HEK293T (cell line): ENCODE results near the gene KLK14.

ENCODE experiments used
- CTCF ChIA-PET: fragments of 350-600 bp; formaldehyde crosslinking; extraction: SDS; loops from one replicate; lab custom pipeline; 2021; ENCODE audit warnings: antibody characterized with exemption, inconsistent platforms; lab: Yijun Ruan, JAX
- POLR2A ChIA-PET: fragments of 350-600 bp; formaldehyde crosslinking; extraction: SDS; loops from one replicate; lab custom pipeline; 2020; ENCODE audit warnings: antibody characterized with exemption, inconsistent platforms; lab: Yijun Ruan, JAX
- DNase-seq: peaks from one replicate; pipeline ENCODE4 v3.0.0; 2012; ENCODE audit warnings: mixed read lengths; ENCODE audit errors: extremely low spot score
- ARNT ChIP-seq: fragments of 450-650 bp; IDR thresholded peaks from 2 replicates; pipeline ENCODE4 v1.6.1; 2017; ENCODE audit warnings: mild to moderate bottlenecking
- BHLHE40 ChIP-seq: fragments of 450-650 bp; IDR thresholded peaks from 2 replicates; pipeline ENCODE4 v1.6.1; 2016; ENCODE audit warnings: mild to moderate bottlenecking, moderate library complexity, borderline replicate concordance
- CTBP1 ChIP-seq: fragments of 450-650 bp; IDR thresholded peaks from 2 replicates; pipeline ENCODE4 v1.6.1; 2016; ENCODE audit warnings: borderline replicate concordance
- ELF4 ChIP-seq: fragments of 450-650 bp; IDR thresholded peaks from 2 replicates; pipeline ENCODE4 v1.6.1; 2017; ENCODE audit warnings: antibody characterized with exemption
- FOXA1 ChIP-seq: fragments of 450-650 bp; IDR thresholded peaks from 2 replicates; pipeline ENCODE4 v1.6.1; 2016; ENCODE audit warnings: mild to moderate bottlenecking
- FOXK2 ChIP-seq: fragments of 450-650 bp; IDR thresholded peaks from 2 replicates; pipeline ENCODE4 v1.6.1; 2016; ENCODE audit warnings: mild to moderate bottlenecking
- FOXM1 ChIP-seq: fragments of 450-650 bp; IDR thresholded peaks from 2 replicates; pipeline ENCODE4 v1.6.1; 2017; ENCODE audit warnings: mild to moderate bottlenecking, borderline replicate concordance
- HDGF ChIP-seq: fragments of 450-650 bp; IDR thresholded peaks from 2 replicates; pipeline ENCODE4 v1.6.1; 2017; ENCODE audit warnings: antibody characterized with exemption, borderline replicate concordance
- L3MBTL2 ChIP-seq: fragments of 450-650 bp; conservative IDR thresholded peaks from 2 replicates; pipeline ENCODE4 v1.6.1; 2016; ENCODE audit warnings: mild to moderate bottlenecking
- LEF1 ChIP-seq: fragments of 450-650 bp; IDR thresholded peaks from 2 replicates; pipeline ENCODE4 v1.6.1; 2017; ENCODE audit warnings: mild to moderate bottlenecking, borderline replicate concordance
- NFRKB ChIP-seq: fragments of 450-650 bp; IDR thresholded peaks from 2 replicates; pipeline ENCODE4 v1.6.1; 2016; ENCODE audit warnings: mild to moderate bottlenecking, moderate library complexity
- PKNOX1 ChIP-seq: fragments of 450-650 bp; IDR thresholded peaks from 2 replicates; pipeline ENCODE4 v1.6.1; 2016
- SP1 ChIP-seq: fragments of 450-650 bp; IDR thresholded peaks from 2 replicates; pipeline ENCODE4 v1.6.1; 2017
- SUZ12 ChIP-seq: fragments of 450-650 bp; IDR thresholded peaks from 2 replicates; pipeline ENCODE4 v1.6.1; 2016; ENCODE audit warnings: mild to moderate bottlenecking
- TARDBP ChIP-seq: fragments of 450-650 bp; IDR thresholded peaks from 2 replicates; pipeline ENCODE4 v1.6.1; 2016
- ZNF384 ChIP-seq: fragments of 450-650 bp; IDR thresholded peaks from 2 replicates; pipeline ENCODE4 v1.6.1; 2016

Gene KLK14

DNA sequence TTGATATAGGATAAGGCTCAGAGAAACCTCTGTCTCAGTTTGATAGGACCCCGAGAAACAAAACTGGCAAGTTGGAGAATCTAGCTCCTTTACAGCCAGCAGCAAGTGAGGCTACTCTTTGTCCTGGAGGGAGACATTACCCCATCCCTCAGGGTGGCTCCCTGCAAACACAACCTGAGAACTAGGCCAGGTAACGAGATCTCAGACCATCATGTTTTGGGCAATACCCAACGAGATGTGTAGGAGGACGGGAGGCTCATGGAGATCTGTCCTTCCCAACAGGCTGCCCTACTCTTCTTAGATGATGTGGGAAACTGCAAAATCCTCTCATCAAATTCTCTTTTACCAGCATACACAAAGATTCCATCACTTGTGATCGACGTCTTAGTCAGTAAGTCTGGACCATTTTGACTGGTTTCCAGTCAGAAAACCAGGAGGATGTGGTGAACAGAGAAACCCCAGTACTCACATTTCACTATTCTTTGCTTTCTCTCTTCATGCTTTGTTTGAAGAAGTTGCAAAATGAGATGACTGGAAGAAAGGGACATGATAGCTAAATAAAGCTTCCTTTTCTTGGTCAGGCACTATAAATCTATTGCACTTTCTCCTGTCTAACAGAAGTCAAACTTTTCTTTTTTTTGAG is 31.5 kb upstream of the KLK14 start:
- ChIA-PET CTCF (no interaction called here), POLR2A (no interaction called here)

GRCh38 chr19:51111606-51112005 is 28.9 kb upstream of the KLK14 start:
- DNase-seq, result peak; percentile 30
- CTCF ChIA-PET, result interaction anchor here (0.7 to 0.8 kb wide), 2 partner anchors 14 to 273 kb away, joined by 3 read pairs; no protein-coding TSS in a partner anchor
- no peak for TF ChIP-seq FOXA1
- 0 out of 2 replicates have a peak, but pooled peaks have one; percentile 5 for TF ChIP-seq PKNOX1
- POLR2A ChIA-PET, result no interaction called here

More for the DNA sequence above, 31.5 kb upstream of the KLK14 start:
- no peak for DNase-seq
- TF ChIP-seq PKNOX1, result no peak
- TF ChIP-seq FOXK2, result no peak
- no peak for TF ChIP-seq ELF4

DNA sequence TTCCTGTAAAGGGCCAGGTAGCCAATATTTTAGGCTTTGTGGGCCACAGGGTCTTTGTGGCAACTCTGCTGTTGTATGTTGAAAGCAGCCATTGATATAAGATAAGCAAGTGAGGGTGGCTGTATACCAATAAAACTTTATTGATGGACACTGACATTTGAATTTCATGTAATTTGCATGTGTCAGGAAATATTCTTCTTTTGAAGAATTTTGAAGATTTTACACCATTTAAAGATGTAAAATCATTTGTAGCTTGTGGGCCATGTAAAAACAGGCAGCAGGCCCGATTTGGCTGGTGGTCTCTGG is 27.9 kb upstream of the KLK14 start:
- POLR2A ChIA-PET, result no interaction called here
- TF ChIP-seq FOXK2 (no peak), SP1 (no peak), ELF4 (no peak), HDGF (no peak), PKNOX1 (no peak), CTBP1 (no peak), BHLHE40 (no peak), FOXM1 (no peak), ZNF384 (no peak), LEF1 (no peak), NFRKB (no peak), L3MBTL2 (no peak), SUZ12 (no peak), TARDBP (no peak), ARNT (no peak), FOXA1 (no peak)
- CTCF ChIA-PET, result interaction anchor here (0.5 kb wide), 1 partner anchor 10 kb away, joined by 5 read pairs; no protein-coding TSS in a partner anchor
- no peak for DNase-seq

GRCh38 chr19:51108805-51109146 is 26.1 kb upstream of the KLK14 start:
- no peak for DNase-seq
- ChIA-PET POLR2A (interaction anchor here (1.0 kb wide), 1 partner anchor 304 kb away, joined by 3 read pairs; no protein-coding TSS in a partner anchor), CTCF (interaction anchor here (0.9 kb wide), 1 partner anchor 92 kb away, joined by 3 read pairs; no protein-coding TSS in a partner anchor)
- TF ChIP-seq HDGF (no peak), ARNT (no peak), TARDBP (peak; percentile 56; the same call in 1 of the 2 replicates), L3MBTL2 (peak; percentile 85)

DNA sequence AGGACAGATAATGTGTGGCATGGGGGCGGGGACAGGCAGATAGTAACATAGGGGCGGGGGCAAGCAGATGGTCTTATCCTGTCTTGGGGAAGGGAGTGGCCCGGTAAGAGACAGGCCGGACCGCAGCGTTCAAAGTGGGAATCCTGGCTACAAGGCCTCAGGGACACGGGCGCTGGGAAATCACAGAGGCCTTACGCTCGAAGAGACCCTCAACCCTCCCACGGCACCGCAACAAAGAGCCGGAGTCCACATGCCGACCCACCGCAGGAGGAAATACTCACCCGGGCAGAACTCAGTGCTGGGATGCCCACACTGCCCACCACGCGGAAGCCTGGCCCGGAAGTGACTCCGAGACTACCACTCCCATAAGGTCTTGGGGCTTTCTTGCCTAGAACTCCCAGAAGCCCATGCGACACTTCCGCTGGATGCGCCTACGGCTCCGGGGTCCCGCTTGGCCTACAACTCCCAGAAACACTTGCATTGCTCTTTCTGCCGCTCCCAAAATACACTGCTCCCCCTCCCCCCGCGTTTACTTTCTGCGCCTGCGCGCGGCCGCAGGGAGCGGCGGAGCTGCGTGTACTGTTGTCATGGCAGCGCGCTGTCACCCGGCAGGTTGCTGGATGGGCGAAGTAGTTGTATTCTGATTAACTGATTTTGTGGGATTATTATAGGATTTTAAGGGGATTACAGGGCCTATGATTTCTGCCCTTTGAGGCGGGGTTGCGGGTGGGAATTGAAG is 25.5 kb upstream of the KLK14 start, which contains the start of gene CTU1:
Gene CTU1, minus strand, starts transcription at position 344 of the 739 bp plus-strand sequence. CDS start 3,840 bp downstream, outside the sequence.
- CTCF ChIA-PET, result interaction anchor here (0.9 kb wide), 1 partner anchor 92 kb away, joined by 3 read pairs; no protein-coding TSS in a partner anchor
- POLR2A ChIA-PET, result interaction anchor here (1.0 kb wide), 1 partner anchor 303 kb away, joined by 3 read pairs; no protein-coding TSS in a partner anchor
- TF ChIP-seq FOXM1 (no peak), NFRKB (no peak), PKNOX1 (peak; percentile 75), SP1 (no peak), ELF4 (peak; percentile 94), SUZ12 (peak; percentile 71), FOXA1 (no peak), CTBP1 (no peak), TARDBP (no peak)
- peak; percentile 96 for DNase-seq

GRCh38 chr19:51107406-51108065 is 24.8 kb upstream of the KLK14 start:
- TF ChIP-seq PKNOX1, result peak; percentile 36; the same call in 1 of the 2 replicates
- no peak for TF ChIP-seq NFRKB
- CTCF ChIA-PET, result no interaction called here
- POLR2A ChIA-PET, result no interaction called here
- peak; percentile 26 for DNase-seq
